Epithelial cell of proximal tubule (primary cell): ENCODE measurements around the gene INVS. TPM values are rescaled to one million over a fixed set of nuclear protein-coding genes. Genes with fewer than 3 reads are reported as not detected.
A peak's percentile ranks its signal among the peaks of the same experiment; 100 is the strongest.

Experiments
- DNase-seq: peaks from one replicate; pipeline ENCODE4 v3.0.0-alpha.2; 2011; ENCODE audit warnings: low read depth
- H3K4me3 ChIP-seq: 2 replicates; pipeline ENCODE4 v1.5.1; 2011; ENCODE audit warnings: low read depth, mild to moderate bottlenecking, low read length
- total RNA-seq: library from RNA; depleted of rRNA; stranded (reverse); fragments of >200 nt; gene quantifications from 2 replicates; pipeline ENCODE4 v1.2.3, GENCODE V29; 2015
- TF ChIP-seq, protein P1 (sequence below): conservative IDR thresholded peaks from 2 replicates; pipeline ENCODE4 v1.5.1; 2012; ENCODE audit warnings: low read depth, mild to moderate bottlenecking, low read length

The INVS gene
- total RNA-seq, 1 donor from 2014 or later = 9.1 TPM

DNA sequence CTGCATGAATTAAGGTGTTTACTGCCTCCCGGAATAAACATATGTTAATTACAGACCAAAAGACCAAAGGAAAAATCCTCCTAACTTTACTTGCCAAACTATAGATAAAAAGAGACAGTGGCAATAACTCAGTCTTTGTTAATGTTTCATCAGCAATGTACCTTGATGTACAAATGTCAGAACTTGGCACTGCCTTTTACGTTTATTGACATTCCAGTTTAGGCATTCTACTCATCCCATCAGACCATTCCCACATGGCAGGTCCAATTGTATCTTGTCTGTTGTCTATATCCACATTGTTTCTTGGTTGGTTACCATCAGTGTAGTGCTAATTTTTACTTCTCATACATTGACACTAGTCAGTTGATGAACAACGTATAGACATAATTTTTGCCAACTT is 168.2 kb downstream of the INVS start:
- TF ChIP-seq, protein P1, sequence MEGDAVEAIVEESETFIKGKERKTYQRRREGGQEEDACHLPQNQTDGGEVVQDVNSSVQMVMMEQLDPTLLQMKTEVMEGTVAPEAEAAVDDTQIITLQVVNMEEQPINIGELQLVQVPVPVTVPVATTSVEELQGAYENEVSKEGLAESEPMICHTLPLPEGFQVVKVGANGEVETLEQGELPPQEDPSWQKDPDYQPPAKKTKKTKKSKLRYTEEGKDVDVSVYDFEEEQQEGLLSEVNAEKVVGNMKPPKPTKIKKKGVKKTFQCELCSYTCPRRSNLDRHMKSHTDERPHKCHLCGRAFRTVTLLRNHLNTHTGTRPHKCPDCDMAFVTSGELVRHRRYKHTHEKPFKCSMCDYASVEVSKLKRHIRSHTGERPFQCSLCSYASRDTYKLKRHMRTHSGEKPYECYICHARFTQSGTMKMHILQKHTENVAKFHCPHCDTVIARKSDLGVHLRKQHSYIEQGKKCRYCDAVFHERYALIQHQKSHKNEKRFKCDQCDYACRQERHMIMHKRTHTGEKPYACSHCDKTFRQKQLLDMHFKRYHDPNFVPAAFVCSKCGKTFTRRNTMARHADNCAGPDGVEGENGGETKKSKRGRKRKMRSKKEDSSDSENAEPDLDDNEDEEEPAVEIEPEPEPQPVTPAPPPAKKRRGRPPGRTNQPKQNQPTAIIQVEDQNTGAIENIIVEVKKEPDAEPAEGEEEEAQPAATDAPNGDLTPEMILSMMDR = no peak
- H3K4me3 ChIP-seq = no peak overlapping the region
- no peak for DNase-seq

DNA sequence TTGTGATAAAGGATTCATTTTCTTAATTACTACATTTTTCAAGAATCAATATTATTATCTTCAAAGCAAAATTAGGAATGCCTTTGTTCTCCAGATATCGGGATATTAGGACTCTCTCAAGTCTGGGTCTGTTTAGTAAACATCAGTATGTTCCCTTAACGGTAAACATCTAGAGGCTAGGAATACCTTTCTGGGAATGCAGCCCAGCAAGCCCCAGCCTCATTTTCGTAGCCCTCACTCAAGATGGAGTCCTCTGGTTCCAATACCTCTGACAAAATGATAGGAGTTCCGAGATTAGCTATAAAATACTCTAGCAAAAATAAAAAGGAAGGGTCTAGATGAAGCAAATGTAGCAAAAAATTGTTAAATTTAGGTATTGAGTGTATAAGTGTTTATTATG is 169.2 kb downstream of the INVS start:
- no peak for DNase-seq
- H3K4me3 ChIP-seq = no peak overlapping the region
- TF ChIP-seq, protein P1 = no peak

DNA sequence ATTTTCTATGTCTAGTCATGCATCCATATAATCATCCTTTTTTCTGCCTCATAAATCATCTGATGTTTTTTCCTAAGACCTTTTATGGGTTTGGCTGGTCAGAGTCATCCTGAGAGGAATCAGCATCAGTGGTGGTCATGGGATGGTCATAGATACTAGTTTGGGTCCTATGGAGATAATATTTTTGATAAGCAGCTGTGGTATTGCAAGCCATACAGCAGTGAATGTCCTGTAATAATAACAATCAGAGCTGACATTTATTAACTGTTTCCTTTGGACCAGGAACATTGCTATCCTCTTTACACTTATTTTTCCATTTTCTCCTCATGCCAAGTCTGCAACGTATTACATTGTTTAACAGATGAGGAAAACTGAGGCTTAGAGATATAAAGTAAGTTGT is 170.6 kb downstream of the INVS start:
- TF ChIP-seq, protein P1 = no peak
- no peak overlapping the region for H3K4me3 ChIP-seq
- no peak for DNase-seq

DNA sequence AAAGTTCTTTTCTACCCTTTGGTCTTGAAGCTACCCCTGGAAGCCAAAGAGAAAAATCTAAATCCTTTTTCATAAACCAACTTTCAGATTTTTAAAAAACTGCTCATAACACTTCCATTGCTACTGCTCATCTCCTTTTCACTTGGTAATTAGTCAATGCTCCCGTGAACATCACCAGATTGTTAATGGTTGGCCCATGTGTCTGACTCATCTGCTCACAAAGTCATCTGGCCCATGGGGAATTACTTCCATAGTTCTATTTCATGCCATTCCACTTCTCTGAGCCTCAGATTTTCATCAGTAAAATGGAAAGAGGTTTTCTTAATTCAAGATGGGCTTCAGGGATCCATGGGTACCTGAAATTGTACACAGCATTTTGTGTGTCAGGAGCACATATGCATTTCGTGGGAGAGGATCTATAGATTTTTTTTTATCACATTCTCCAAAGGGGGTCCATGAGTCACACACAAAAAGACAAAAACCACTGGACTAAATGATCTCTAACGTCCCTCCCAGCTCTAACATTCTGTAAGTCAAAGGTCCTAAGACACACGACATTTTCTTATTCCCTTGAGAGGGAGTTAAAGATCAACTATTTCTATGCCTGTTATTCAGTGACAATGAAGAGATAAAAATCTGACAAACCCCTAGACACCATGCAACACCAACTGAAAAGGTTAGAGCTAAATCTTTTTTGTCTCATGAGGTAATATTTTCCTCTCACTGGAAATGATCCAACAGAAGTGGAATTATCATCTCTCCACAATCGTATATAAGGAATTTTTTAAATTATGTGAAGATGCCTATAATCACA is 178.3 kb downstream of the INVS start:
- H3K4me3 ChIP-seq = no peak overlapping the region
- TF ChIP-seq, protein P1 = no peak
- DNase-seq = peak; percentile 64

DNA sequence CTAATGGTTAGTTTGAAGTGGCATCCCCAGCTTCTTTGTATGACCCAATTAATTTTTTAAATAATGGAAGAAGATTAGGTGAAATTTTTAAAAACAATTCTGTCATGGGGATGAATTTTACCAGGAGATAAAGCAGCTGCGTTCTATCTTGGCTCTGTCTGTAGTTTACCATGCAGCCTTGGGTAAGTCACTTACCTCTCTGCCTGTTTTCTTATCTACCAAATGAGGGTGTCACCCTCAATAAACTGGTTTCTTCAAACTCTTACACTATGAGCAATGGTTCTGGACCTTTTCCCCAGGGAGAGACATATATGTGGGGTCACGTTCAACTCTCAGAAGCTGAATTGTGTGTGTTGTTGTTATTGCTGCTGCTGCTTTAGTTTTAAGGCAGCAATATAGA is 182.0 kb downstream of the INVS start:
- DNase-seq = no peak
- no peak overlapping the region for H3K4me3 ChIP-seq
- TF ChIP-seq, protein P1 = no peak

DNA sequence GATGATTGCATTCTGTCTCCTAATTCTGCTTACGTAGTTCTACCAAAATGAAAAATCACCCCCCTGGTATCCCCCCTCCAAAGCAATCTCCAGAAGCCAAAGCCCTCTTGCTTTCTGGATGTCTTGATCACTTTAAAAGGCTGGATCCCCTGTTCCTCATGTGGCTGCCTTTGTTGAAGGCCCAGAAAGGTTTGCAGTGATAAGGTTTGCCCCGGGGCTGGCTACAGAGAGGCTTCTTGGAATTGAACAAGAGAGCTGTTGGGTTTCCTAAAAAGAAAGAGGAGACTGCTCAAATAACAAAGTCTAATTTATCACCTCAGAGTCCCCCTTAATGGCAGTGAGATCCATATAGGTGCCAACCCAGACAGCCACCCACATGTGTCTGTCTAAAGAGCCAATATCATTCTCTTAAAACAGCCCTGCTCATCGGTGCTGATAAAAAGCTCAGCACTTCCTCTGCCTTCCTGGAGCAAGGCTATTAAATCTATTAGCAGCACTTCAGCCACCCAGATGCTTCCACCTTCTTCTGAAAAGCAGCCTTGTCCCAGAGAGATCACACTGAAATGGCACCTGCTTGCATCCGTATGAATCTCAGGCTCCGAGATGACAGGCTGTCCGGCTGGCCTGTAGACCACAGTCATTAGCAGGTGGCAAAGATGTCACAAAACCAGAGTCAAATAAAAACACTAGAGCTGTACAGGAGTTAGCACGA is 182.8 kb downstream of the INVS start:
- no peak for DNase-seq
- TF ChIP-seq, protein P1 = no peak
- H3K4me3 ChIP-seq = no peak overlapping the region
